ACC112 (cell line): ENCODE measurements around the gene COQ9.

Source experiments
- H2AFZ ChIP-seq: fragments of 200-600 bp; sonication (generic); one replicate; pipeline ENCODE4 v1.6.0; 2017; ENCODE audit warnings: antibody characterized with exemption, low read length; ENCODE audit not compliant: unreplicated experiment
- H3K27ac ChIP-seq: fragments of 200-600 bp; sonication (generic); 2 replicates; pipeline ENCODE4 v1.5.1; 2014; ENCODE audit warnings: low read depth, mild to moderate bottlenecking, antibody characterized with exemption, low read length, moderate library complexity
- H3K27me3 ChIP-seq: fragments of 200-600 bp; sonication (generic); 2 replicates; pipeline ENCODE4 v1.6.1; 2014; ENCODE audit warnings: mild to moderate bottlenecking, antibody characterized with exemption, low read length, moderate library complexity, mixed read lengths; ENCODE audit not compliant: insufficient read depth
- H3K36me3 ChIP-seq: fragments of 200-600 bp; sonication (generic); 2 replicates; pipeline ENCODE4 v1.6.1; 2016; ENCODE audit warnings: mild to moderate bottlenecking, antibody characterized with exemption, low read length, moderate library complexity, mixed read lengths; ENCODE audit not compliant: insufficient read depth
- H3K4me1 ChIP-seq: fragments of 200-600 bp; sonication (generic); one replicate; pipeline ENCODE4 v1.6.1; 2016; ENCODE audit warnings: low read length, mixed read lengths; ENCODE audit not compliant: insufficient read depth, unreplicated experiment, control insufficient read depth
- H3K4me3 ChIP-seq: fragments of 200-600 bp; sonication (generic); 2 replicates; pipeline ENCODE4 v1.5.1; 2014; ENCODE audit warnings: mild to moderate bottlenecking, low read depth, low read length
- H3K79me2 ChIP-seq: fragments of 200-600 bp; sonication (generic); one replicate; pipeline ENCODE4 v1.6.0; 2016; ENCODE audit warnings: low read length; ENCODE audit not compliant: control insufficient read depth, unreplicated experiment, insufficient read depth

COQ9 gene

DNA sequence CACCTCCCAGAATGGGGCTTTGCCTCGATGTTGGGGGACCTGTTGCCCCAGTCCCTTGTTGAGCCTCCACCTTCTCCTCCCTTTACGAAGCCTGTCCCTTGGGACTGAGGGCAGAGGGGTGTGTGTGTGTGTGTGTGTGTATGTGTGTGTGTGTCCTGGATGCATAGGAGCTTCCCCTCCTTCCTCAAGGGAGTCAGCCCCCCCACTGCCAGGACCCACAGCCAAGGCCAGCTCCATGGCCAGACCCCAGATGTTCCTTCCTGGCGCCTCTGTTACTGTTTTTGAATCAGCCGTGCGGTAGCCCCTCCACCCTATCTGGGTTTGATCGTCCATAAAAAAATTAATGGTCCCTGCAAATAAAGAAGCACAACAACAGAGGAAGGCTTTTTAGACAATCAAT is 56.7 kb downstream of the COQ9 start:
- Histone ChIP-seq H3K27ac (no peak overlapping the region), H3K36me3 (no peaks in the 10 kb centered on the region), H3K4me1 (no peaks in the 10 kb centered on the region), H2AFZ (no peak overlapping the region), H3K79me2 (no peaks in the 10 kb centered on the region), H3K4me3 (no peak overlapping the region), H3K27me3 (no peaks in the 10 kb centered on the region)

DNA sequence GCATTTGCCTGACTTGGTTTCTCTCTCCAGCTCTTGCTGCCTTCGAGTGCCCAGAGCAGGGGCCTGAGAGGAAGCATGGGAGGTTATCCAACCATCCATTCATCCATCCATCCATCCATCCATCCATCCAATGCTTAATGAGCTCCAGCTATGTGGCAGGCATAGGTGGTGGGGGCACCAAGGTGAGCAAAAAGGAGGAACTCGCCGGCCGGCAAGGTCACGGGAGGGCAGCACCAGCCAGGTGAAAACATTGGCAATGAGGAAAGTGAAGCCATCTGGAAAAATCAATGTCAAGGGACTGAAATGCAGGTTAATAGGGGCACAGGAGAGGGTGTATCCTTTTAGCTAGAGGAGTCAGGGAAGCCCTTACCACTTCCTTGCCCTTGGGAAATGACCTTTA is 57.2 kb downstream of the COQ9 start:
- Histone ChIP-seq H2AFZ (no peak overlapping the region), H3K36me3 (no peaks in the 10 kb centered on the region), H3K4me3 (no peak overlapping the region), H3K27ac (no peak overlapping the region), H3K27me3 (no peaks in the 10 kb centered on the region), H3K4me1 (no peaks in the 10 kb centered on the region), H3K79me2 (no peaks in the 10 kb centered on the region)

- Histone ChIP-seq H3K36me3 (no peaks in the 10 kb centered on the region), H3K27me3 (no peaks in the 10 kb centered on the region), H2AFZ (no peak overlapping the region), H3K79me2 (no peaks in the 10 kb centered on the region), H3K4me3 (no peak overlapping the region), H3K4me1 (no peaks in the 10 kb centered on the region), H3K27ac (no peak overlapping the region)
Measured at GRCh38 chr16:57505169-57505568, 57.9 kb downstream of the COQ9 start.

DNA sequence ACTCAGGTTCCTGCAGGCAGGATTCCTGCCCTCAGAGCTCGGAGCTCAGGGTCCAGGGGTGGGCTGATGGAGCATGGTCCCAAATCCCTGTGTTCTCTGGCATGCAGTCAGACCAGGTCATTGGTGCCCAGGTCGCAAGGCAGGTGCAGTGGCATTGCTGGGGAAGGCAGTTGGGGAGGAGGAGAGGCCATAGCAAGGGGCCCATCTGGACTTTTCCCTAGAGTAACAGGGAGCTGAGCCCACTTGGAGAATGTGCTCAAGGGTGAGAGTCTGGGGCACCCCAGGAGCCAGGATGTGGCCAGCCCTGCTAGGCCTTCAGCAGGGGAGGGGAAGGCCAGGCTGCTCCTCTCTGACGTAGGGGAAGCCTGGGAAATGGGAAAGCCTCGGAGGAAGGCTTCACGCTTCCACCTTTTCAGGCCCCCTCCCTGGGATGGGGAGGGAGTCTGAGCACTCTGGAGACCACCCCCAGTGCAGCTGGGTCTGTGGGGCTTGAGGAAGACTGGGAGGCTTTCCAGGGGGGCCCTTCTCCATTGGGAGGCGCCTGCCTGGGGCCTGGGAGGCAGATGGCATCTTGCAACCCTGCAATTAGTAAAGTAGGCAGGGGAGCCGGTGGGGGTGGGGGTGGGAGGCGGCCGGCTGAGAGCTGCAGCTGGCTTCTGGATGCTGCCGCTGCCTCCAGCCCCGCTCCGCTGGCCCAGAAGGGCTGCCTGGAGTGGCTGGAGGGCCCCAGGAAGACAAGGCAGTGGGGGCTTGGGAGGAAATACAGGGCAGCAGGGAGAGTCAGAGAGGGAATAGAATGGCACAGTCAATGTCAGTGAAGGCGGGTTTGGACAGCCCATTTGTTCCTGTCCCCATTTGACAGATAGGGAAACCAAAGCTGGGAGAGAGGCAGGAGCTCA is 60.1 kb downstream of the COQ9 start:
- Histone ChIP-seq H3K27ac (no peak overlapping the region), H3K27me3 (no peaks in the 10 kb centered on the region), H2AFZ (no peak overlapping the region), H3K36me3 (no peaks in the 10 kb centered on the region), H3K79me2 (no peaks in the 10 kb centered on the region), H3K4me1 (no peaks in the 10 kb centered on the region), H3K4me3 (no peak overlapping the region)

- H3K79me2 ChIP-seq: no peaks in the 10 kb centered on the region
- no peak overlapping the region for H2AFZ ChIP-seq
- H3K36me3 ChIP-seq: no peaks in the 10 kb centered on the region
- H3K4me1 ChIP-seq: no peaks in the 10 kb centered on the region
- H3K4me3 ChIP-seq: no peak overlapping the region
- H3K27me3 ChIP-seq: no peaks in the 10 kb centered on the region
- H3K27ac ChIP-seq: no peak overlapping the region
Measured at GRCh38 chr16:57508035-57508425, 60.8 kb downstream of the COQ9 start.

DNA sequence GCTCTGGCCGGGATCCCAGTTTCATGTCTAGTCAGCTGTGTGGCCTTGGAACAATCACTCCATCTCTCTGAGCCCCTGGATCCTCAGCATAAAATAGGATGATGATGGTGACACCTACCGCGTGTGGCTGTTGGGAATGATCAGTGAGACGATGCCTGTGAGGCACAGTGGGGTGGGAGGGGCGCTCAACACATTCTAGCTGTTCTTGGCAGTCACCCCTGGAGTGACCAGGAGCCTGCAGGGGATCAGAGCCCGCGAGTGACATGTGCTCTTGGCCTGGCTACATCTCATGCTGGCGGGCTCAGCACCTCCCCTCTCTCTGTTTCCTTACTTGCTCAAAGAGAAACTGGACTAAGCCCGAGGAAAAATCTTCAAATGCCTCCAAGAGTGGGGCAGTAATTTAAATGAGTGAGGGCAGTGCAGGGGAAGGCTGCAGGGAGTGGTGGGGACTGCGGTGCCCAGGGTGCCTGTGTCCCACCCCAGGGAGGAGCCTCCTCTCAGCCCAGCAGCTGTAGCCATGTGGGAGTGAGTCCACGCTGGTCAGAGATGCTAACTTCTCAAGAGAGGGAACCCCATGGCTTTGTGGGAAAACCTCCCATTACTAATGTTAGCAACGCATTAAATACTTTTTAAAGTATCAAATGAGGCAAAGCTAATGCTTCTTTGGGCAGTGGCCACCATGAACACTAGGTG is 62.1 kb downstream of the COQ9 start:
- Histone ChIP-seq H3K79me2 (no peaks in the 10 kb centered on the region), H3K27ac (no peak overlapping the region), H3K4me3 (no peak overlapping the region), H2AFZ (no peak overlapping the region), H3K36me3 (no peaks in the 10 kb centered on the region), H3K27me3 (no peaks in the 10 kb centered on the region), H3K4me1 (no peaks in the 10 kb centered on the region)

GRCh38 chr16:57510016-57510871 is 63.0 kb downstream of the COQ9 start:
- Histone ChIP-seq H3K4me3 (no peak overlapping the region), H3K36me3 (no peaks in the 10 kb centered on the region), H3K4me1 (no peaks in the 10 kb centered on the region), H3K27me3 (no peaks in the 10 kb centered on the region), H3K79me2 (no peaks in the 10 kb centered on the region), H2AFZ (no peak overlapping the region), H3K27ac (no peak overlapping the region)
